Smooth muscle cell (in vitro differentiated cells): ENCODE results near the gene PDLIM5. TPM values are rescaled to one million over a fixed set of nuclear protein-coding genes. Genes with fewer than 3 reads are reported as not detected.

Source experiments
- DNase-seq: peaks from one replicate; lab custom pipeline; 2025; ENCODE audit not compliant: unreplicated experiment; lab: John Stamatoyannopoulos, UW
- H2AFZ ChIP-seq: fragments of 200-600 bp; sonication (generic); 2 replicates; pipeline ENCODE4 v1.6.0; 2016; ENCODE audit warnings: antibody characterized with exemption, low read depth, mild to moderate bottlenecking
- H3F3A ChIP-seq: fragments of 200-600 bp; sonication (generic); 2 replicates; pipeline ENCODE4 v1.6.0; 2017; ENCODE audit warnings: antibody characterized with exemption, low read depth
- H3K27ac ChIP-seq: fragments of 200-600 bp; sonication (generic); 2 replicates; pipeline ENCODE4 v1.5.1; 2016; ENCODE audit warnings: low read depth, mild to moderate bottlenecking
- H3K27me3 ChIP-seq: fragments of 200-600 bp; sonication (generic); 2 replicates; pipeline ENCODE4 v1.6.1; 2016; ENCODE audit warnings: low read depth, mild to moderate bottlenecking
- H3K36me3 ChIP-seq: fragments of 200-600 bp; sonication (generic); 2 replicates; pipeline ENCODE4 v1.5.1; 2016; ENCODE audit warnings: low read depth
- H3K4me1 ChIP-seq: fragments of 200-600 bp; sonication (generic); 2 replicates; pipeline ENCODE4 v1.5.1; 2016; ENCODE audit warnings: low read depth
- H3K4me2 ChIP-seq: fragments of 200-600 bp; sonication (generic); 2 replicates; pipeline ENCODE4 v1.6.0; 2016; ENCODE audit warnings: mild to moderate bottlenecking
- H3K4me3 ChIP-seq: fragments of 200-600 bp; sonication (generic); 2 replicates; pipeline ENCODE4 v1.5.1; 2016; ENCODE audit warnings: mild to moderate bottlenecking
- H3K79me2 ChIP-seq: fragments of 200-600 bp; sonication (generic); 2 replicates; pipeline ENCODE4 v1.6.0; 2016; ENCODE audit warnings: low read depth, mild to moderate bottlenecking
- H3K9ac ChIP-seq: fragments of 200-600 bp; sonication (generic); 2 replicates; pipeline ENCODE4 v1.6.0; 2016; ENCODE audit warnings: low read depth
- H3K9me3 ChIP-seq: fragments of 200-600 bp; sonication (generic); replicated peaks from 2 replicates; pipeline ENCODE4 v1.5.1; 2016; ENCODE audit warnings: low read depth
- H4K20me1 ChIP-seq: fragments of 200-600 bp; sonication (generic); 2 replicates; pipeline ENCODE4 v1.6.0; 2016; ENCODE audit warnings: low read depth
- WGBS: methylation state at CpG from one replicate; pipeline ENCODE4 v1.1.7; 2016; ENCODE audit warnings: low lambda C conversion rate; 5-methylcytosine and 5-hydroxymethylcytosine counted together
- polyA plus RNA-seq: library from polyadenylated mRNA; unstranded; fragments of >200 nt; fragmentation: Nextera tagmentation; extraction: Ambion mirVana; gene quantifications from 2 replicates; pipeline ENCODE4 v1.2.1, GENCODE V29; 2016
- total RNA-seq: library from RNA; depleted of rRNA; stranded (reverse); fragments of >200 nt; gene quantifications from 2 replicates; pipeline ENCODE4 v1.2.3, GENCODE V29; 2014
- TF ChIP-seq, protein P1 (sequence below): fragments of 200-600 bp; sonication (generic); IDR thresholded peaks from 2 replicates; pipeline ENCODE4 v1.5.1; 2017; ENCODE audit warnings: borderline replicate concordance, mild to moderate bottlenecking, antibody characterized with exemption; ENCODE audit not compliant: insufficient read depth, poor library complexity, severe bottlenecking

Gene PDLIM5
- total and polyA plus RNA-seq, 2 experiments from 2014 or later, result 129 to 150 TPM

DNA sequence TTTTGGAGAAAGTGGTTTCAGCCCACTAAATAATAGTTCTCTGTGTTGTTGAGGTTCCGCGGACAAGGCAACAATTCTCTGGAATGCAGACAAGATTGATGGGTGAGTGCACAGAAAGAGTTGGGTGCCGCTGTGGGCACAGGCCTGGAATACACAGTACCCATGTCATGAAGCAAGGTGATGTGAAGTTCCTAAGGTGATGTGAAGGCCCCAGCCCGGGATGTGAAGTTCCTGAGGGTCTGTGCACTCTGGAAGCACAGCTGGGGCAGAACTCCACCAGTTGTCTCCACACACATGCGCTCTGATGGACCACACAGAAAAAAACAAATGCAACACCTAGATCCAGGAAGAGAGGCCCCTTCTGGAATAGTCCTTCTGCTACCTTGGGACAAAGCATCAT, 219.4 kb downstream of the PDLIM5 start:
- Histone ChIP-seq H3K27ac (no peak overlapping the region), H3K27me3 (no peaks in the 10 kb centered on the region), H3K9me3 (no peaks in the 10 kb centered on the region), H3K79me2 (no peaks in the 10 kb centered on the region), H2AFZ (no peak overlapping the region), H3K36me3 (no peaks in the 10 kb centered on the region), H3K4me3 (no peak overlapping the region), H3K4me2 (no peak overlapping the region), H3K4me1 (no peaks in the 10 kb centered on the region), H3K9ac (no peak overlapping the region), H4K20me1 (no peaks in the 10 kb centered on the region), H3F3A (peaks cover 2% of the 10 kb centered on the region)
- TF ChIP-seq, protein P1, sequence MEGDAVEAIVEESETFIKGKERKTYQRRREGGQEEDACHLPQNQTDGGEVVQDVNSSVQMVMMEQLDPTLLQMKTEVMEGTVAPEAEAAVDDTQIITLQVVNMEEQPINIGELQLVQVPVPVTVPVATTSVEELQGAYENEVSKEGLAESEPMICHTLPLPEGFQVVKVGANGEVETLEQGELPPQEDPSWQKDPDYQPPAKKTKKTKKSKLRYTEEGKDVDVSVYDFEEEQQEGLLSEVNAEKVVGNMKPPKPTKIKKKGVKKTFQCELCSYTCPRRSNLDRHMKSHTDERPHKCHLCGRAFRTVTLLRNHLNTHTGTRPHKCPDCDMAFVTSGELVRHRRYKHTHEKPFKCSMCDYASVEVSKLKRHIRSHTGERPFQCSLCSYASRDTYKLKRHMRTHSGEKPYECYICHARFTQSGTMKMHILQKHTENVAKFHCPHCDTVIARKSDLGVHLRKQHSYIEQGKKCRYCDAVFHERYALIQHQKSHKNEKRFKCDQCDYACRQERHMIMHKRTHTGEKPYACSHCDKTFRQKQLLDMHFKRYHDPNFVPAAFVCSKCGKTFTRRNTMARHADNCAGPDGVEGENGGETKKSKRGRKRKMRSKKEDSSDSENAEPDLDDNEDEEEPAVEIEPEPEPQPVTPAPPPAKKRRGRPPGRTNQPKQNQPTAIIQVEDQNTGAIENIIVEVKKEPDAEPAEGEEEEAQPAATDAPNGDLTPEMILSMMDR, result no peak
- no peak for DNase-seq
- WGBS, result 77% methylated on average over 5 of the region's 5 CpGs

GRCh38 chr4:94673961-94674360, 222.2 kb downstream of the PDLIM5 start:
- H2AFZ ChIP-seq, result no peak overlapping the region
- H3K27me3 ChIP-seq, result no peaks in the 10 kb centered on the region
- no peak overlapping the region for H3K4me3 ChIP-seq
- H3K27ac ChIP-seq, result no peak overlapping the region
- H3K9me3 ChIP-seq, result no peaks in the 10 kb centered on the region
- no peak overlapping the region for H3K9ac ChIP-seq
- H3K4me1 ChIP-seq, result no peaks in the 10 kb centered on the region
- TF ChIP-seq, protein P1, result no peak
- H3K79me2 ChIP-seq, result no peaks in the 10 kb centered on the region
- H4K20me1 ChIP-seq, result no peaks in the 10 kb centered on the region
- no peak overlapping the region for H3K4me2 ChIP-seq
- WGBS, result 94% methylated on average over 2 of the region's 2 CpGs
- no peaks in the 10 kb centered on the region for H3F3A ChIP-seq
- no peaks in the 10 kb centered on the region for H3K36me3 ChIP-seq
- no peak for DNase-seq

DNA sequence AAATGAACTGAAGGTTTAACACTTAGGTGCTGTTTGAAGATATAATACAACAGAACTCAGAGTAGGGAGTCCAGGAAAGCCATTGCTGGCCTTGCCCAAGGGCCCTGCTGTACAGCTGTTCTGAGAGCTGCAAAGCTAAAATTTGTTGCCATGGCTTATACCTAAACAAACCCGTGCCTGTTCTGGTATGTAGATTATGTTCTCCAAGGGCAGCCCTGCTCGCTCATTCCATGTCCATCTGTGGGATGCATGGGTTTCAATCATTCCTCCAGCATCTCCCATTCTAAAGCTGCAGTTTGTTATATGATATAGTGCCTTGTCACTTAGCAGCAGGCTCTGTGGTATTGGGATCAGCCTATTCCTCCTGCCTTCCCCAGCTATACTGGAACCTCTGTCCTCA, 225.2 kb downstream of the PDLIM5 start:
- Histone ChIP-seq H3K9ac (no peak overlapping the region), H3K27ac (no peak overlapping the region)

DNA sequence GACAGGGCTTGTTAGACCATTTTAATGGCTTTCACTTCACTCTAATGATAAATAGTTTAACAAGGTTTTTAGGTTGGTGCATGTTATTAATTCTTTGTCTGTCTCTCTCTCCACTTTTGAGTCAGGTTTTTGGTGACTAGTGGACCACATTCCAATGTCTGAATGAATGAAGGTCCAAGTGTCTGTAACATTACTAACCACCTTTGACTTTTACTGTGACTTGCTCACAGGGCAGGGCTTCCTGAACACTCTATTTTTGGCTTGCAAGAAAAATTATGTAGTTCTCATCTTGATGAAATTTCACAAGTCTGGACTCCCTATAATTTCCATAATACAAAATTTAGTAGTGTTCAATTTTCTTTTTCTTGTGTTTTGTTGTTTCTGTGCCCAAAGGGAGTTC, 227.2 kb downstream of the PDLIM5 start:
- H3K4me2 ChIP-seq, result no peak overlapping the region
- TF ChIP-seq, protein P1, result no peak
- H3K9ac ChIP-seq, result no peak overlapping the region
- no peak overlapping the region for H2AFZ ChIP-seq
- H3F3A ChIP-seq, result no peaks in the 10 kb centered on the region
- H3K27me3 ChIP-seq, result no peaks in the 10 kb centered on the region
- no peaks in the 10 kb centered on the region for H3K36me3 ChIP-seq
- H3K9me3 ChIP-seq, result no peaks in the 10 kb centered on the region
- DNase-seq, result no peak
- H3K4me1 ChIP-seq, result no peaks in the 10 kb centered on the region
- no peak overlapping the region for H3K4me3 ChIP-seq
- H3K79me2 ChIP-seq, result no peaks in the 10 kb centered on the region
- no peaks in the 10 kb centered on the region for H4K20me1 ChIP-seq
- H3K27ac ChIP-seq, result no peak overlapping the region

More for the DNA sequence above, 225.2 kb downstream of the PDLIM5 start:
- Histone ChIP-seq H3K4me3 (no peak overlapping the region), H3K27me3 (no peaks in the 10 kb centered on the region), H3K36me3 (no peaks in the 10 kb centered on the region), H3K4me1 (no peaks in the 10 kb centered on the region), H3K79me2 (no peaks in the 10 kb centered on the region), H3K9me3 (no peaks in the 10 kb centered on the region), H3K4me2 (no peak overlapping the region), H3F3A (no peaks in the 10 kb centered on the region), H2AFZ (no peak overlapping the region), H4K20me1 (no peaks in the 10 kb centered on the region)
- WGBS, result 73% methylated on average over 2 of the region's 2 CpGs
- TF ChIP-seq, protein P1, result no peak
- DNase-seq, result no peak
